CD4-positive, alpha-beta T cell (primary cell): ENCODE measurements around the gene FAM3B. TPM values are rescaled to one million over a fixed set of nuclear protein-coding genes. Genes with fewer than 3 reads are reported as not detected.

Source experiments
- ATAC-seq: fragments of 200-7000 bp; cut with Tn5 transposase; one replicate; pipeline ENCODE4 v1.10.0; 2022; ENCODE audit warnings: mild to moderate bottlenecking; ENCODE audit not compliant: poor library complexity
- CTCF ChIA-PET: fragments of 350-600 bp; sonication (Branson Sonifier 250); formaldehyde crosslinking; loops from one replicate; lab custom pipeline; 2021; ENCODE audit warnings: antibody characterized with exemption, inconsistent platforms; lab: Charles Lee
- POLR2A ChIA-PET: fragments of 350-600 bp; sonication (Branson Sonifier 250); formaldehyde crosslinking; loops from one replicate; lab custom pipeline; 2021; ENCODE audit warnings: antibody characterized with exemption, inconsistent platforms; lab: Charles Lee
- DNase-seq, 14 experiments: peaks; one replicate each; pipeline ENCODE4 v3.0.0-alpha.2; 2013 to 2020; ENCODE audit warnings: mixed read lengths in 2 of 14
- H3K27ac ChIP-seq, 2 donors: one replicate each; pipeline versions ENCODE4 v1.5.1 to v1.7.0; 2013; ENCODE audit warnings: low read length in 2 of 2, low read depth in 1 of 2, mild to moderate bottlenecking in 1 of 2
- H3K27me3 ChIP-seq, 2 experiments: 1 replicate in 1 of 2; 2 replicates in 1 of 2; pipeline versions ENCODE4 v1.6.1 to v1.7.0; 2013; ENCODE audit warnings: low read length in 2 of 2, control low read depth in 1 of 2, mild to moderate bottlenecking in 1 of 2, moderate library complexity in 1 of 2; ENCODE audit not compliant: insufficient read depth in 2 of 2, control insufficient read depth in 1 of 2
- H3K36me3 ChIP-seq: one replicate; pipeline ENCODE4 v1.6.1; 2013; ENCODE audit warnings: low read length, control low read depth; ENCODE audit not compliant: insufficient read depth
- H3K4me1 ChIP-seq: one replicate; pipeline ENCODE4 v1.6.1; 2013; ENCODE audit warnings: low read length, control low read depth; ENCODE audit not compliant: insufficient read depth
- H3K4me3 ChIP-seq: one replicate; pipeline ENCODE4 v1.5.1; 2013; ENCODE audit warnings: mild to moderate bottlenecking, low read length, moderate library complexity
- H3K9me3 ChIP-seq, 2 experiments: 1 replicate in 1 of 2; 2 replicates in 1 of 2; pipeline versions ENCODE4 v1.6.1 to v1.7.0; 2013; ENCODE audit warnings: low read length in 2 of 2, mild to moderate bottlenecking in 2 of 2, control low read depth in 1 of 2, moderate library complexity in 1 of 2; ENCODE audit not compliant: control insufficient read depth in 1 of 2, insufficient read depth in 1 of 2
- H3K27ac Mint-ChIP-seq: one replicate; pipeline ENCODE4 v1.8.0; 2020; ENCODE audit warnings: mixed read lengths
- H3K27me3 Mint-ChIP-seq: one replicate; pipeline ENCODE4 v1.8.0; 2021; ENCODE audit warnings: mixed read lengths
- H3K36me3 Mint-ChIP-seq: one replicate; pipeline ENCODE4 v1.8.0; 2021; ENCODE audit warnings: low read depth, mixed read lengths
- H3K4me1 Mint-ChIP-seq: one replicate; pipeline ENCODE4 v1.8.0; 2021; ENCODE audit warnings: low read depth, mixed read lengths
- H3K4me3 Mint-ChIP-seq: one replicate; pipeline ENCODE4 v1.8.0; 2020; ENCODE audit warnings: mild to moderate bottlenecking, mixed read lengths
- H3K9me3 Mint-ChIP-seq: one replicate; pipeline ENCODE4 v1.8.0; 2020; ENCODE audit warnings: mixed read lengths
- CTCF ChIP-seq: fragments of 200-600 bp; IDR thresholded peaks from one replicate; pipeline ENCODE4 v1.8.0; 2022; ENCODE audit warnings: antibody characterized with exemption, mild to moderate bottlenecking
- intact Hi-C, 2 experiments: fragments of 100-400 bp; cut with DNase I in 1 of 2; cut with micrococcal nuclease in 1 of 2; formaldehyde crosslinking; loops; one replicate each; pipeline versions ENCODE4 v1.15.1 to v1.9.0; 2023 to 2025; cut with DNase I, micrococcal nuclease
- total RNA-seq, 174 experiments: library from RNA in 2 of 174; stranded (reverse) in 2 of 174; gene quantifications; one replicate each; pipeline ENCODE4 v1.2.3 and lab custom pipeline; 2021 to 2026

Gene FAM3B
- total RNA-seq, 2 experiments from 2014 or later, result not detected

GRCh38 chr21:41342035-41342434 lies 25.4 kb downstream of the FAM3B start:
- no peaks in the 10 kb centered on the region for H3K27me3 ChIP-seq
- Mint-ChIP-seq H3K9me3 (peaks cover 4% of the 10 kb centered on the region), H3K4me1 (no peaks in the 10 kb centered on the region), H3K4me3 (no peak overlapping the region), H3K27ac (no peak overlapping the region), H3K27me3 (peaks cover 8% of the 10 kb centered on the region), H3K36me3 (no peaks in the 10 kb centered on the region)
- intact Hi-C loops, result no loop called here
- ChIA-PET CTCF (no interaction called here), POLR2A (no interaction called here)
- DNase-seq (no peak), ATAC-seq (no peak)
- TF ChIP-seq CTCF, result no peak
- no peaks in the 10 kb centered on the region for H3K4me1 ChIP-seq
- H3K4me3 ChIP-seq, result no peak overlapping the region
- H3K27ac ChIP-seq, result no peak overlapping the region
- H3K36me3 ChIP-seq, result no peaks in the 10 kb centered on the region
- H3K9me3 ChIP-seq, result no peaks in the 10 kb centered on the region

GRCh38 chr21:41344146-41344545 lies 27.5 kb downstream of the FAM3B start:
- H3K4me1 Mint-ChIP-seq, result no peaks in the 10 kb centered on the region
- DNase-seq, result no peak
- H3K4me3 Mint-ChIP-seq, result no peak overlapping the region
- H3K9me3 Mint-ChIP-seq, result peaks cover 4% of the 10 kb centered on the region
- no peak for ATAC-seq
- TF ChIP-seq CTCF, result no peak
- H3K27ac ChIP-seq, result no peak overlapping the region
- intact Hi-C loops, result no loop called here
- no peaks in the 10 kb centered on the region for H3K4me1 ChIP-seq
- H3K36me3 ChIP-seq, result no peaks in the 10 kb centered on the region
- peaks cover 10% of the 10 kb centered on the region for H3K27me3 Mint-ChIP-seq
- H3K9me3 ChIP-seq, result no peaks in the 10 kb centered on the region
- no peaks in the 10 kb centered on the region for H3K27me3 ChIP-seq
- no peaks in the 10 kb centered on the region for H3K36me3 Mint-ChIP-seq
- CTCF ChIA-PET, result interaction anchor here (1.9 kb wide), 1 partner anchor 61 kb away, joined by 5 read pairs; no protein-coding TSS in a partner anchor
- H3K4me3 ChIP-seq, result no peak overlapping the region
- no peak overlapping the region for H3K27ac Mint-ChIP-seq
- POLR2A ChIA-PET, result no interaction called here

GRCh38 chr21:41345356-41345755 lies 28.8 kb downstream of the FAM3B start:
- peaks cover 10% of the 10 kb centered on the region for H3K27me3 Mint-ChIP-seq
- CTCF ChIA-PET, result no interaction called here

More at GRCh38 chr21:41345356-41345755, 28.8 kb downstream of the FAM3B start:
- Mint-ChIP-seq H3K27ac (no peak overlapping the region), H3K9me3 (peaks cover 4% of the 10 kb centered on the region), H3K36me3 (no peaks in the 10 kb centered on the region), H3K4me3 (no peak overlapping the region), H3K4me1 (no peaks in the 10 kb centered on the region)
- no peak overlapping the region for H3K27ac ChIP-seq
- intact Hi-C loops, result no loop called here
- H3K4me3 ChIP-seq, result no peak overlapping the region
- no peak for ATAC-seq
- H3K36me3 ChIP-seq, result no peaks in the 10 kb centered on the region
- no peak for TF ChIP-seq CTCF
- H3K9me3 ChIP-seq, result no peaks in the 10 kb centered on the region
- no peak for DNase-seq
- H3K27me3 ChIP-seq, result no peaks in the 10 kb centered on the region
- H3K4me1 ChIP-seq, result no peaks in the 10 kb centered on the region
- POLR2A ChIA-PET, result no interaction called here
